Measurements from ENCODE around the gene GBF1. TPM values are rescaled to one million over a fixed set of nuclear protein-coding genes. Genes with fewer than 3 reads are reported as not detected.

GBF1 gene
- total RNA-seq, 4 donors from 2014 or later: 34.0 to 68.3 (median 53.5) TPM

DNA sequence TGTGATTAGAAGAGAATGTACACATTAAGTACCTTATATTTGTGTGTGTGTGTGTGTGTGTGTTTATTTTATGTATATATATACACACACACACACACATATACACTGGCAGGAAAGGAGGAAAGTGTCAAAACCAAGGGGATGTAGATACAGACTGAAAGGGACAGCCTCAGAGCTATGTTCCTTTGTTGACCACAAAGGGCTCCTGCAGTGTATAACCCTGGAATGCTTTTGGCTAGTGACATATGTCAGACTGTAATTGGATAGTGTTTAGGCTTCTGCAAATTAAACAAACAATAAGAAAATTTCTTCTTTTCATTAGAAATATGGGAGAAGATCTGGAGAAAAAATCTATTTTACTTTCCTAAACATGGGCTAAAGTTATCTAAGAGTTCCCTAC is 15.9 kb downstream of the GBF1 start:
- peaks cover 0 to 17% of the 10 kb centered on the region in 2 donors for H3K36me3 ChIP-seq
- DNase-seq: no peak
- intact Hi-C loops (cut with DNase I): no loop called here
- peaks cover 5 to 21% of the 10 kb centered on the region in 2 donors for H3K4me1 ChIP-seq
- no peak overlapping the region for H3K4me3 ChIP-seq (replicated peaks in 1 of 3)
- no peaks in the 10 kb centered on the region for H3K9me3 ChIP-seq
- no peaks in the 10 kb centered on the region for H3K27me3 ChIP-seq
- H3K27ac ChIP-seq: no peak overlapping the region
- TF ChIP-seq POLR2A (IDR thresholded peaks at IDR 0.05): no peak
- TF ChIP-seq, protein P1, sequence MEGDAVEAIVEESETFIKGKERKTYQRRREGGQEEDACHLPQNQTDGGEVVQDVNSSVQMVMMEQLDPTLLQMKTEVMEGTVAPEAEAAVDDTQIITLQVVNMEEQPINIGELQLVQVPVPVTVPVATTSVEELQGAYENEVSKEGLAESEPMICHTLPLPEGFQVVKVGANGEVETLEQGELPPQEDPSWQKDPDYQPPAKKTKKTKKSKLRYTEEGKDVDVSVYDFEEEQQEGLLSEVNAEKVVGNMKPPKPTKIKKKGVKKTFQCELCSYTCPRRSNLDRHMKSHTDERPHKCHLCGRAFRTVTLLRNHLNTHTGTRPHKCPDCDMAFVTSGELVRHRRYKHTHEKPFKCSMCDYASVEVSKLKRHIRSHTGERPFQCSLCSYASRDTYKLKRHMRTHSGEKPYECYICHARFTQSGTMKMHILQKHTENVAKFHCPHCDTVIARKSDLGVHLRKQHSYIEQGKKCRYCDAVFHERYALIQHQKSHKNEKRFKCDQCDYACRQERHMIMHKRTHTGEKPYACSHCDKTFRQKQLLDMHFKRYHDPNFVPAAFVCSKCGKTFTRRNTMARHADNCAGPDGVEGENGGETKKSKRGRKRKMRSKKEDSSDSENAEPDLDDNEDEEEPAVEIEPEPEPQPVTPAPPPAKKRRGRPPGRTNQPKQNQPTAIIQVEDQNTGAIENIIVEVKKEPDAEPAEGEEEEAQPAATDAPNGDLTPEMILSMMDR (IDR thresholded peaks at IDR 0.05): no peak

DNA sequence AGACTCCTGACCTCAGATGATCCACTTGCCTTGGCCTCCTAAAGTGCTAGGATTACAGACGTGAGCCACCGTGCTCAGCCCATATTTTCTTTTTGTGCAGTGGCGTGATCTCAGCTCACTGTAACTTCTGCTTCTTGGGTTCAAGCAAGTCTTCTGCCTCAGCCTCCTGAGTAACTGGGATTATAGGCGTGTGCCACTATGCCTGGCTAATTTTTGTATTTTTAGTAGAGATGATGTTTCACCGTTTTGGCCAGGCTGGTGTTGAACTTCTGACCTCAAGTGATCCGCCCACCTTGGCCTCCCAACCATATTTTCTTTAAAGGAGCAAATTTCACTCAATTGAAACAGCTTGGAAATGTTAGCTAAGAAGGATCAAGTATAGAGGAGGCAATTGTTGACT is 16.5 kb downstream of the GBF1 start:
- no peaks in the 10 kb centered on the region for H3K27me3 ChIP-seq
- no peak overlapping the region for H3K4me3 ChIP-seq (replicated peaks in 1 of 3)
- DNase-seq: no peak
- intact Hi-C loops (cut with DNase I): no loop called here
- H3K36me3 ChIP-seq: peaks cover 0 to 17% of the 10 kb centered on the region in 2 donors
- TF ChIP-seq, protein P1 (IDR thresholded peaks at IDR 0.05): no peak
- TF ChIP-seq POLR2A (IDR thresholded peaks at IDR 0.05): no peak
- H3K27ac ChIP-seq: no peak overlapping the region
- 70 to 71% methylated on average over 6 of the region's 6 CpGs for whole genome bisulfite sequencing, 2 donors
- peaks cover 5 to 27% of the 10 kb centered on the region in 2 donors for H3K4me1 ChIP-seq
- H3K9me3 ChIP-seq: no peaks in the 10 kb centered on the region

DNA sequence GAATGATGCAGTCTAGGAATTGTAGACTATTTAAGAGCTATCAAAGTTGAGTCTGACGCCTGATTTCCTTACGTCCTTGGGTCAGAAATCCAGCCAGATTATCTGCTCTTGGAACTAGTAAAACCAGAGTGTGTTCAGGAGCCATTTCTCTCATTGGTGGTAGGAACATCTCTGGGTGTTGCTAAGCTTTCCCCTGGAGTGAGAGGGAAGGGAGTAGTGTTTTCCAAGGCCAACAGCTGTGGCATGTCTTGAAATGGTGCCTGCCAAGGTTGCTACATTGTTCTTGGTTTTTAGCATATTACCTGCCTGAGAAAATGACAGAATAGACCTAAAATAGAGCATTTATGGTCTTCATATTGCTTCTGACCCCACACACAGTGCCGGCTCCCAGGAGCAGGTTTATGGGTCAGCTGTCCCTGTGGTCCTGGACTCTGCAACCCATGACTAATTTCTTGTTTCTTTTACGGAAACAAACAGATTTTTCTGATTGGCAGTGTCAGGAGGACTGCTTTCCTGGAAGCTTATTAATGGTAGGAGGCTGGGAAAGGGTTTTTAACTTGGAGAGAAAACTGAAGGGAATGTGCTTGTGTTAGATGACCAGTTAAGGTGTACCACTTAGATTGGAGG is 17.5 kb downstream of the GBF1 start:
- 85 to 90% methylated on average over 4 of the region's 4 CpGs for WGBS, 2 donors

DNA sequence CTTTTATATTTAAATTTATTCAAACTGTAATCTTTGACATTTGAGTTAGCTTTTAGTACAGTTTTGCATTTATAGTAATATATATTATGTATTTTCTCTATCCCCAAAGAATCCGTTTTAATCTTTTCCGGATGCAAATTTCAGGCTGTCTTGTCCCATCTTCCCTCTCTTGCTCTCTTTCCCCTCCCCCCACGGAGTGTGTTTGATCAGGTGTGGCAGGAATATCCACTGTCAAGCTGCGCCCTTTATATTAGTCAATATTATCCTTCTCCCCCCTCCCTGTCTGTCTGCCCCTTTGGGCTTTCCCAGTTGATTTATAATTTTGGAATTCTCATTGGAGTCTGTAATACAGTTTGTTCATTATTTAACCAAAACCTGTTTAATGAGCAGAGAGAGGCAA is 19.0 kb downstream of the GBF1 start:
- intact Hi-C loops (cut with DNase I): no loop called here
- no peak overlapping the region for H3K27ac ChIP-seq
- H3K27me3 ChIP-seq: no peaks in the 10 kb centered on the region
- TF ChIP-seq, protein P1 (IDR thresholded peaks at IDR 0.05): no peak
- H3K9me3 ChIP-seq: no peaks in the 10 kb centered on the region
- peaks cover 29 to 51% of the 10 kb centered on the region in 2 donors for H3K4me1 ChIP-seq
- no peak overlapping the region for H3K4me3 ChIP-seq (replicated peaks in 1 of 3)
- H3K36me3 ChIP-seq: peaks cover 0 to 17% of the 10 kb centered on the region in 2 donors
- DNase-seq: no peak
- WGBS, 2 donors: 88 to 90% methylated on average over 4 of the region's 4 CpGs

More for the DNA sequence above, 17.5 kb downstream of the GBF1 start:
- Histone ChIP-seq H3K27me3 (no peaks in the 10 kb centered on the region), H3K9me3 (no peaks in the 10 kb centered on the region), H3K4me3 (replicated peaks in 1 of 3) (no peak overlapping the region), H3K36me3 (peaks cover 0 to 17% of the 10 kb centered on the region in 2 donors), H3K27ac (no peak overlapping the region), H3K4me1 (peaks cover 14 to 36% of the 10 kb centered on the region in 2 donors)
- DNase-seq: no peak
- intact Hi-C loops (cut with DNase I): no loop called here
- TF ChIP-seq POLR2A (IDR thresholded peaks at IDR 0.05): no peak
- TF ChIP-seq, protein P1 (IDR thresholded peaks at IDR 0.05): no peak

DNA sequence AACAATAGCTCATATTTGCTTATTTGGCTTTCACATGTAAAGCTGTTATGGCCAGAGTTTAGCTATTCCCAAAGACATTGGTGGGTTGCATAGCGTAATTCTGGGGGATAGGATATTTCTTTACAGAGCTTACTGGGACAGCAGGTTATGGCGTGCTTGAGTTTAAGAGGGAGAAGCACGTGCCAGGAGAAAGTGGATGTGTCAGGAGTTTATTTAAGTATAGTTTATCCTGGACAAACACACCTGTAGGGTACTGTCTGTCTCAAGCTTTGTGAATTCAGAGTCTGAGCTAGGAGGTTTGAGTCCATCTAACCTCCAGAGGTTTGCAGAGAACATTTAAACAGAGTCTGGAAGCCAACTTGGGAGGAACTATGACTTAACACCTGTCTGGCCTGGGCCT is 21.3 kb downstream of the GBF1 start:
- intact Hi-C loops (cut with DNase I): no loop called here
- Histone ChIP-seq H3K4me3 (replicated peaks in 1 of 3) (no peak overlapping the region), H3K4me1 (peaks cover 29 to 55% of the 10 kb centered on the region in 2 donors), H3K36me3 (no peaks in the 10 kb centered on the region), H3K27me3 (no peaks in the 10 kb centered on the region), H3K9me3 (no peaks in the 10 kb centered on the region), H3K27ac (peak overlapping the region in 2 of 3 donors; percentile 66 to 70)
- 89 to 92% methylated on average over 3 of the region's 3 CpGs for WGBS, 2 donors
- no peak for TF ChIP-seq POLR2A (IDR thresholded peaks at IDR 0.05)
- TF ChIP-seq, protein P1 (IDR thresholded peaks at IDR 0.05): no peak
- DNase-seq: no peak

Data from thyroid gland (tissue), 4 donors.